Activated T-helper 9 cell treated with anti-CD3 and anti-CD28 coated beads, Interleukin-2, amount 50 U/mL, for 16 hours (primary cell): ENCODE results near the gene ATF1.
A peak's percentile ranks its signal among the peaks of the same experiment; 100 is the strongest.
"Not testable (repeated sequence)": the region's sequence is repeated elsewhere in the genome, so short reads cannot be mapped to it uniquely, and the experiment has no call there.

Source experiments
- DNase-seq: peaks from one replicate; pipeline ENCODE4 v3.0.0-alpha.2; 2020; ENCODE audit warnings: low read depth

ATF1 gene

GRCh38 chr12:50753232-50753769 lies 10.6 kb upstream of the ATF1 start:
- no peak for DNase-seq

DNA sequence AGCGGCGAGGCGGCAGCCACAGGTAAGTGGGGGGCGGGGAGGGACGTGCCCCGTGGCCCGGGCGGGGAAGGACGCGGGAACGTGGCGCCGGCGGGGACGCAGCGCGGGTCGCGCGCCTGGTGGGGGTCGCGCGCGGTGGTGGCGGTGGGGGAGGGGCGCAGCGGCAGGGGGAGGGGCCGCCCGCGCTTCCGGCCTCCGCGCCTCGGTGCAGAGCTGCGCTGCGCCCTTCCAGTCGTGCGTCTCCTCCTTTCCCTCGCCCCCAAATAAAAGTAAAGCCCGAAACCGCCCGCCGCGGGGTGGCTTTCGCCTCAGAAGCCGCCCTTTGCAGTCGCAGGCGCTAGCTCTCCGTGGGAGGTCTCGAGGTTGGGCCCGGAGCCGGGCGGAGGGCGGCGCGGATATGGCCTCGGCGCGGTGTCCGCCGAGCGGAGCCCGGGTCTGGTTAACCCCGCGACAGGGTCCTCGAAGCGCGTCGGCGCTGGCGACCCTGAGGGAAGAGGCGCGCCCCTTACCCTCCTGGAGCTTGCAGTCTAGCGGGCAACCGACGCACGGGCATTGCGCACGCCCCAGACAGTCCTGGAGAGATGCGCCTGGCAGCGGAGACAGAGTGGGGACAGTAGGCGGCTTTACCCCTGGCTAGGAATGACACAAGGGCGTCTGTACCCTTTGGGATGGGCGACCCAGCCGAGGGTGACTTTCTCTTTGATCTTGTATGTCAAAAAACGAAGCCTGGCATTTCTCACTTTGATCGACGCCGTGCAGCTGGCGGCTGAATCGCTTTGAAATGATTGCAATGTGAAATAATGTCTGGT lies 589 bp downstream of the ATF1 start:
- DNase-seq: peak; percentile 69

- DNase-seq: peak; percentile 8
These were observed 1.4 kb downstream of the ATF1 start for GRCh38 chr12:50765095-50765911.

DNA sequence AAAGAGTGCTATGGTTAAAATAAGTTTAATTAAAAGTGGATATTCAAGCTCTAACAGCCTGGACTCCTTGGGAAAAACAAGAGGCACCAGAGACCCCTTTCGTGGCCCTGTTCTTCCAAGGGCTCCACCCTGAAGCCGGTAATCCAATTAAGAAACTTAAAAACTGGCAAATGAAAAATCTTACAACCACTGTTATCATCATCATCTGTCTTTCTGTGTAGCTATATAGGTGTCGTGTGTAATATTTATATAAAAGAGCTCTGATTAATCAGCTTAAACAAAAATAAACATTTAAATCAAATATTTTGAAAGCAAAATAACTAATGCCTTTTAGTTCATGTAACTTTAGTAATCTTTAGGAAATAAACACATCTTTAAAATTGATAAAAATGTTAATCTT lies 4.5 kb downstream of the ATF1 start:
- no peak for DNase-seq

DNA sequence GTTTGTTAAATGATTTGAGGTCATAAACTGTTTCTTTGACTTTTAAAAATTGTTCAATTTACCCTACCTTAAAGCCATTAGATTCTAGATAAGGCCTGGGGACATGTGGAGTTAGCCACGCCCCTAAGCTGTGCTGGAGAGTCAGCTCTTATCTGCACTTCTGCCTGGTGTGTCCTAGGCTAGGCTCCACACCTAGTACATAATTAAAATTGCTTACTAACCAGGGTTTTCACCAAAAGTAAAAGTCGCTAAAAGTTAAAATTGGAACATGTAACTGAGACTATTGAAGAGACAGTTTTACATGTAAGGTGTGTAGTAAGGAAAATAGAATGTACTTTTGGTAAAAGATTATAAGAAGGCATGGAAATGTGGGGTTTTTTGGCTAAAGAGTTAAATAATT lies 4.9 kb downstream of the ATF1 start:
- not testable (repeated sequence) for DNase-seq

- no peak for DNase-seq
These were observed 7.5 kb downstream of the ATF1 start for GRCh38 chr12:50771409-50771808.

- no peak for DNase-seq
These were observed 8.6 kb downstream of the ATF1 start for GRCh38 chr12:50772470-50772869.

DNA sequence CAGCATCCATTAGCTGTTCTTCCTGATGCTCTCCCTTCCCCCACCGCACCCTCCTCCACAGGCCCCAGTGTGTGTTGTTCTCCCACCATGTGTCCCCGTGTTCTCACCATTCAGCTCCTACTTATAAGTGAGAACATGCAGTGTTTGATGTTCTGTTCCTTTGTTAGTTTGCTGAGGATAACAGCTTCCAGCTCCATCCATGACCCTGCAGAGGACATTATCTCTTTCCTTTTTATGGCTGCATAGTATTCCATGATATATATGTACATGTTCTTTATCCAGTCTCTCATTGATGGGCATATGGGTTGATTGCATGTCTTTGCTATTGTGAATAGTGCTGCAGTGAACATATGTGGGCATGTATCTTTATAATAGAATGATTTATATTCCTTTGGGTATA lies 9.0 kb downstream of the ATF1 start:
- no peak for DNase-seq

DNA sequence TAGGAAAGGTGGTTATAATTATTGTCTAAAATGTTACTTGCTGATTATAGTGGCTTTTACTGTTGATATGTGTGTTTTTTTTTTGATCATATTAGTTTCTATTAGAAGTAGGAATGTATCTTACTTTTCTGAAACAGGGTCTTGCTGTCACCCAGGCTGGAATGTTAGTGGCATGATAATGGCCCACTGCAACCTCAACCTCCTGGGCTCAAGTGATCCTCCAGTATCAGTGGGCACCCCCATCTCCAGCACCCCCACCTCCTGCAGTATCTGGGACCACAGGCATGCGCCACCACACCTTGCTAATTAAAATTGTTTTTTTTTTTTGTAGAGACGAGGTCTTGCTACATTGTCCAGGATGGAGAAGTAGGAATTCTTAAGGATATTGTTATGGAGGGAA lies 11.3 kb downstream of the ATF1 start:
- DNase-seq: no peak

DNA sequence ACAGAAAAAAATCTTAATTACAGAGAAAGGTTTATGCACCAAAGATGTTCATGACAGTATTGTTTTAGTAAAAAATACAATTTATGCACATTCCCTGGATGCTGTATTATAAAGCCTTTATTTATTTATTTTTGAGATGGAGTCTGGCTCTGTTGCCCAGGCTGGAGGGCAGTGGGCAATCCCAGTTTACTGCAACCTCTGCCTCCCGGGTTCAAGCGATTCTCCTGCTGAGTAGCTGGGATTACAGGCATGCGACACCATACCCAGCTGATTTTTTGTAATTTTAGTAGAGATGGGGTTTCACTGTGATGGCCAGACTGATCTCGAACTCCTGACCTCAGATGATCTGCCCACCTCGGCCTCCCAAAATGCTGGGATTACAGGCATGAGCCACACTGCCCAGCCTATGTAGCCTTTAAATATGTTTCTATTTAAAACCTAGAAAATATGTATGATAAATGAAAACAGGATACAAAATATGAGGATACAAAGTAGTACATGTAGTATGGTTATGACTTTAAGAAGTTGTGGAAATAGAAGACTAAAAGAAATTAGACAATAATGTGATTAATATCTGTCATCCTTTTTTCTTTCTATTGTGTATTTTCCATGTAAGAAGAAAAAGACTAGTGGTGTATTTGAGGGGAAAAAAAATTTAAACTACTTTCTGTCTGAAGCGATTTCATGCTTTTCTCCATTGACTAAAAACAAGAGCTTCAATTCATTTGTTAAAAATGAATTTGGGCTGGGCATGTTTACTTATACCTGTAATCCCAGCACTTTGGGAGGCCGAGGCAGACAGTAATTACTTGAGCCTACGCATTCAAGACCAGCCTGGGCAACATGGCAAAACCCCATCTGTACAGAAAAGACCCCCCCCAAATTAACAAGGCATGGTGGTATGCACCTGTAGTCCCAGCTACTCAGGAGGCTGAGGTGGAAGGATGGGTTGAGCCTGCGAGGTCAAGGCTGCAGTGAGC lies 13.1 kb downstream of the ATF1 start:
- DNase-seq: no peak

- no peak for DNase-seq
These were observed 15.0 kb downstream of the ATF1 start for GRCh38 chr12:50778663-50779590.

GRCh38 chr12:50780013-50780412 lies 16.1 kb downstream of the ATF1 start:
- DNase-seq: no peak

GRCh38 chr12:50784501-50784900 lies 20.6 kb downstream of the ATF1 start:
- DNase-seq: no peak

DNA sequence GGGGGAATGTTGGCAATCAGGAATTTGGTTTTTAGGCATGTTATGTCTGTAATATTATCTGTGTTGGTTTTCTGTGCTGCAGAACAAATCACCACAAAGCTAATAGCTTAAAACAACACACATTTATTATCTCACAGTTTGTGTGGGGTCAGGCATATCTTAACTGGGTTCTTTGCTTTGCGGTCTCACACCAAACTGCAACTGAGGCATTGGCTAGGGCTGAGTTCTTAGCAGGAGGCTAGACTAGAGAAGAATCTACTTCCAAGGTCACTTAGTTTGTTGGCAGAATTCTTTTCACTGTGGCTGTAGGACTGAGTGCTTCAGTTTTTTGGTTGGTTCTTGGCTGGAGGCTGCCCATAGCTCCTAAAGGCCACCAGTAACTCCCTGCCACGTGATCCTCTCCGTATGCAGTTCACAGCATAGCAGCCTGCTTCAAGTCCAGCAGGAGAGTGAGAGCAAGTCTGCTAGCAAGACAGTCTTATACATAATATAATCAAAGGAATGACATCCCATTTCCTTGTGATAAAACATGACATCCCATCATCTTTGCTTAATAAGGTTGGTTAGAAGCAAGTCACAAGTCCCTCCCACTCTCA lies 21.6 kb downstream of the ATF1 start:
- DNase-seq: no peak

DNA sequence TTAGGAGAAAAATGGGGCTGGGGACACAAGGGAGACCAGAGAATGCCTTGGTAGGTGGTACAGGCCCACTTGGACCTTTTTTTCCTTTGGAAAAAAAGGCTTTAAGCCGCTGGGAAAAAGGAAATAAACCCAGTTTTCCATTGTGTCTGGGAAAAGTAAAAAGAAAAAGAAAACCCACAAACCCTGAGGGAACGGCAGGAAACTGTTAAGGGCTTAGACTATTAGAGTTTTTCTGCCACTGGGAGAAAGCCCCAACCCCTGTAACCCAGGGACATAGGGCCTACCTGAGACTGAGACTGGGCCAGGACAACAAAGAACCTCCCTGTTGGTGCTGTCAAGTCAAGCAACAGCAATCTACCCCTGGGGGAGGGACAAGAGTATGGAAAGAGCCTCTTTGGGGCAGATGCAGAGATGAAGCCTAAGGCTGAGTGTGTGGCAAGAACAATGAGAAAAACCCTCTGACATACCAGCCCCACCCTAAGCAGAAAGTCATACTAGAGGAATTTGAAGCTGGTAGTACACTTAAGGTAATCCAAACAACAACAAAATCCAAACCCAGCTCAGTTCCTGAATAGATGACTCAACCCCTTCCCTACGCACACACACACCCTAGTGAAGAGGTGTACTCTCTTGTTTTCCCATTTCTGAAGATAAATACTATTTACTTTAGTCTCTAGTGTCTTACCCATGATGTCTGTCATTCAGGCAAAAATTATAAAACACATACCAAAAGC lies 22.8 kb downstream of the ATF1 start:
- DNase-seq: no peak

- DNase-seq: no peak
These were observed 23.7 kb downstream of the ATF1 start for GRCh38 chr12:50787618-50788017.

- no peak for DNase-seq
These were observed 24.7 kb downstream of the ATF1 start for GRCh38 chr12:50788561-50788960.

- no peak for DNase-seq
These were observed 26.2 kb downstream of the ATF1 start for GRCh38 chr12:50790081-50790480.

- no peak for DNase-seq
These were observed 36.0 kb downstream of the ATF1 start for GRCh38 chr12:50799908-50800307.
